Endothelial cell of umbilical vein (primary cell): ENCODE data around the gene TBC1D10A.

Experiments used
- EZH2 ChIP-seq: IDR thresholded peaks from 2 replicates; pipeline ENCODE4 v1.6.1; 2012; ENCODE audit warnings: borderline replicate concordance, low read depth, mild to moderate bottlenecking, moderate library complexity, low read length, inconsistent platforms; ENCODE audit not compliant: severe bottlenecking
- GATA2 ChIP-seq: IDR thresholded peaks from 2 replicates; pipeline ENCODE4 v1.7.0; 2011; ENCODE audit warnings: low read depth, mild to moderate bottlenecking, moderate library complexity, mixed read lengths, low read length; ENCODE audit not compliant: insufficient read length, insufficient read depth
- TF ChIP-seq, protein P1 (sequence below), 2 donors: IDR thresholded peaks; 1 replicate in 1 of 2; 2 replicates in 1 of 2; pipeline ENCODE4 v1.5.1; 2011; ENCODE audit warnings: low read length in 2 of 2, mild to moderate bottlenecking in 2 of 2, moderate library complexity in 2 of 2, control low read depth in 1 of 2, inconsistent platforms in 1 of 2, low read depth in 1 of 2; ENCODE audit not compliant: insufficient read depth in 1 of 2; ENCODE audit errors: extremely low read depth in 1 of 2

- TF ChIP-seq, protein P1, sequence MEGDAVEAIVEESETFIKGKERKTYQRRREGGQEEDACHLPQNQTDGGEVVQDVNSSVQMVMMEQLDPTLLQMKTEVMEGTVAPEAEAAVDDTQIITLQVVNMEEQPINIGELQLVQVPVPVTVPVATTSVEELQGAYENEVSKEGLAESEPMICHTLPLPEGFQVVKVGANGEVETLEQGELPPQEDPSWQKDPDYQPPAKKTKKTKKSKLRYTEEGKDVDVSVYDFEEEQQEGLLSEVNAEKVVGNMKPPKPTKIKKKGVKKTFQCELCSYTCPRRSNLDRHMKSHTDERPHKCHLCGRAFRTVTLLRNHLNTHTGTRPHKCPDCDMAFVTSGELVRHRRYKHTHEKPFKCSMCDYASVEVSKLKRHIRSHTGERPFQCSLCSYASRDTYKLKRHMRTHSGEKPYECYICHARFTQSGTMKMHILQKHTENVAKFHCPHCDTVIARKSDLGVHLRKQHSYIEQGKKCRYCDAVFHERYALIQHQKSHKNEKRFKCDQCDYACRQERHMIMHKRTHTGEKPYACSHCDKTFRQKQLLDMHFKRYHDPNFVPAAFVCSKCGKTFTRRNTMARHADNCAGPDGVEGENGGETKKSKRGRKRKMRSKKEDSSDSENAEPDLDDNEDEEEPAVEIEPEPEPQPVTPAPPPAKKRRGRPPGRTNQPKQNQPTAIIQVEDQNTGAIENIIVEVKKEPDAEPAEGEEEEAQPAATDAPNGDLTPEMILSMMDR (IDR thresholded peaks at IDR 0.05; ENCODE audit: extremely low read depth in 1 of 2, insufficient read depth in 1 of 2, low read depth in 1 of 2, low read length in 2 of 2): no peak
- no peak for TF ChIP-seq GATA2
- TF ChIP-seq EZH2: no peak
These were observed 28.6 kb downstream of the TBC1D10A start for GRCh38 chr22:30297991-30298701.
